Gastroesophageal sphincter (tissue), 3 donors: Measurements from ENCODE around the gene TTC23.

Experiments used
- POLR2AphosphoS5 ChIP-seq: sonication (generic); formaldehyde crosslinking; IDR thresholded peaks from one replicate; pipeline ENCODE4 v1.6.1; 2017; ENCODE audit warnings: antibody characterized with exemption
- TF ChIP-seq, protein P1 (sequence below), 4 experiments: fragments of 200-600 bp in 2 of 4; fragments of 450-650 bp in 2 of 4; sonication (generic) in 1 of 4; IDR thresholded peaks; one replicate each; pipeline ENCODE4 v1.5.1; 2017 to 2019; ENCODE audit warnings: antibody characterized with exemption in 4 of 4, mild to moderate bottlenecking in 2 of 4, moderate library complexity in 2 of 4

DNA sequence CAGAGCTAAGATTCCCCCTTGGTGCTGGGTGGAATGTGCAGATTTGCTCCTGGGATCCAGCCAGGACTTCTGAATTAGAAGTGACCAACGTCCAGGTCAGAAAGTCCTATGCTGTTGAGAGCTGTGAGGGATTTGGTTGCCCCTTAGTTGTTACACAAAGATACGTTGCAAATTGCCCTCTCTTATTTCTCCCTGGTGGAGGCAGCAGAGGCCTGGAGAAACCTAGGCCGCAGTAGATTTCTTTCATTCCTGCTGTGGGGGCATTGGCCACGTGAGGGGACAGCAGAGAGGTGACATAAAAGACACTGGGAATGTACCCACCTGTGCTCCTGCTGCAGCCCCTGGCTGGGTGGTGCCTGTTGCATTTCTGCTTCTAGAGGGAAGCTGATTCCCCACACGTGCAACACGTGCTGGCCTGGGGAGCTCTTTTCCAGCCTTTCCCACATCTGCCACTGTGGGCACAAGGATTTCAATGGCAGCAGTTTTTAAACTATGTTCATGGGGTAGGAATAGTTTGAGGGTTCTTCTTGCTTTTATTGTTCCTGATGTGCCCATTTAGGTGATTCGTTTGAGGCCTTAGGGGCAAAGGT is 78.8 kb downstream of the TTC23 start:
- TF ChIP-seq, protein P1, sequence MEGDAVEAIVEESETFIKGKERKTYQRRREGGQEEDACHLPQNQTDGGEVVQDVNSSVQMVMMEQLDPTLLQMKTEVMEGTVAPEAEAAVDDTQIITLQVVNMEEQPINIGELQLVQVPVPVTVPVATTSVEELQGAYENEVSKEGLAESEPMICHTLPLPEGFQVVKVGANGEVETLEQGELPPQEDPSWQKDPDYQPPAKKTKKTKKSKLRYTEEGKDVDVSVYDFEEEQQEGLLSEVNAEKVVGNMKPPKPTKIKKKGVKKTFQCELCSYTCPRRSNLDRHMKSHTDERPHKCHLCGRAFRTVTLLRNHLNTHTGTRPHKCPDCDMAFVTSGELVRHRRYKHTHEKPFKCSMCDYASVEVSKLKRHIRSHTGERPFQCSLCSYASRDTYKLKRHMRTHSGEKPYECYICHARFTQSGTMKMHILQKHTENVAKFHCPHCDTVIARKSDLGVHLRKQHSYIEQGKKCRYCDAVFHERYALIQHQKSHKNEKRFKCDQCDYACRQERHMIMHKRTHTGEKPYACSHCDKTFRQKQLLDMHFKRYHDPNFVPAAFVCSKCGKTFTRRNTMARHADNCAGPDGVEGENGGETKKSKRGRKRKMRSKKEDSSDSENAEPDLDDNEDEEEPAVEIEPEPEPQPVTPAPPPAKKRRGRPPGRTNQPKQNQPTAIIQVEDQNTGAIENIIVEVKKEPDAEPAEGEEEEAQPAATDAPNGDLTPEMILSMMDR (IDR thresholded peaks at IDR 0.05) = peak in 3 of 4 experiments; percentile 47 to 60 (median 52)
- no peak for TF ChIP-seq POLR2AphosphoS5
